RPMI8226 (cell line): Measurements from ENCODE around the gene BCL10.

Experiments used
- DNase-seq: peaks from one replicate; pipeline ENCODE4 v3.0.0-alpha.2; 2015

The BCL10 gene

GRCh38 chr1:85219853-85220610 lies 56.4 kb downstream of the BCL10 start:
- DNase-seq = no peak

GRCh38 chr1:85216697-85217096 lies 59.7 kb downstream of the BCL10 start:
- no peak for DNase-seq
